Measurements from ENCODE around the gene EXOC3. TPM values are rescaled to one million over a fixed set of nuclear protein-coding genes. Genes with fewer than 3 reads are reported as not detected.
A peak's percentile ranks its signal among the peaks of the same experiment; 100 is the strongest.
"Not testable (repeated sequence)": the region's sequence is repeated elsewhere in the genome, so short reads cannot be mapped to it uniquely, and the experiment has no call there.

Gene EXOC3
- total RNA-seq, 1 experiment from 2014 or later, result 31.3 TPM

DNA sequence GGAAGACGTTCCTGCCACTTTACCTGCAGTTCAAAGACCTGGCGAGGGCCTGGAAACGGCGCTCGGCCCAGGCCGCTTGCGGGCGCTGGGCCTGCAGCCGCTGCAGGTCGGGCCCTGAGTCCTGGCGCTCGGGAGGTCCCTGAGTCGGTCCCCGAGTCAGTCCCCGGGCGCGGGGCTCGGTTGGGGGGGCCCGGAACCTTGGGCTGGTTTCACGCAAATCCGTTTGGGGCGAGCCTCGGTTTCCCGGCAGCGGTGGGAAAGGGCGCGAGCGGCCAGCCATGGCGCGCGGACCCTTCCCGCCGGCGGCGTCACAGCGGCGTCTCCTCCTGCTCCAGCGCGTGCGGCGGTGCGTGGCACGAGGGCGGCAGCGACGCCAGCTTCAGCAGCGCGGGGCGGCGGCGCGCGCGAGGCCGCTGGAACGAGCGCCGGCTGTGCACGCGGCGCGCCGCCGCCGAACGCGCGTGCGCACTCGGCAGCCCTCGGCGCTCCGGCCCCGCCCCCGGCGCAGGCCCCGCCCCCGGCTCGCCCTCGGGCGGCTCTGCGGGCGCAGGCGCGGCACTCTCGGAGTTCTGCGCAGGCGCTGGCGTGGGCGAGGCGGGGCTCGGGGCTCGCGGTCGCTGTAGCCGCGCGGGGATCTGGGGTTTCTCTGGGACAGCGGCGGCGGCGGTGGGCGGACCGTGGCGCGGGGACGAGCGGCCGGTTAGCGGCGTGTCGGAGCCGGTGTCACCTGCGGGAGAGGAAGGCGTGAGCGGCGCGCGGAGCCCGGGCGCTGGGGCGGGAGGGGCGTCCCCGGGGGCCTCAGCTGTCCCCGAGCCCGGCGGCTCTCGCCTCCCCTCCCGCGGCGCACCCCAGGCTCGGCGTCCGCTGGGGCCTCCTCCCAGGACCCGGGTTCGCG lies 29.9 kb downstream of the EXOC3 start:
- ChIA-PET POLR2A (ENCODE audit: unreplicated experiment) (interaction anchor here (0.7 kb wide), 1 partner anchor 412 kb away, joined by 4 read pairs; no protein-coding TSS in a partner anchor), CTCF (interaction anchor here (0.5 kb wide), 1 partner anchor 11 kb away, joined by 3 read pairs; no protein-coding TSS in a partner anchor)
- Histone ChIP-seq H3K4me3 (ENCODE audit: low read length) (peak overlapping the region; percentile 92), H3K36me3 (ENCODE audit: low read depth, low read length) (no peaks in the 10 kb centered on the region), H3K27me3 (ENCODE audit: low read length) (no peaks in the 10 kb centered on the region), H3K4me1 (ENCODE audit: insufficient read depth, low read length) (peaks cover 32% of the 10 kb centered on the region), H3K79me2 (ENCODE audit: low read length) (peaks cover 37% of the 10 kb centered on the region), H3K4me2 (ENCODE audit: low read length) (peak overlapping the region; percentile 100), H3K27ac (ENCODE audit: low read length) (peak overlapping the region; percentile 48), H4K20me1 (ENCODE audit: low read length) (no peaks in the 10 kb centered on the region), H2AFZ (ENCODE audit: low read length) (peak overlapping the region; percentile 93), H3K9ac (ENCODE audit: low read length) (peak overlapping the region; percentile 93), H3K9me2 (replicated peaks; ENCODE audit: low read length) (no peaks in the 10 kb centered on the region), H3F3A (ENCODE audit: low read length, unreplicated experiment) (no peaks in the 10 kb centered on the region), H3K9me3 (ENCODE audit: low read length) (no peaks in the 10 kb centered on the region)
- ATAC-seq (peak; percentile 64), DNase-seq (peak; percentile 80)
- BruUV-seq (replicated peaks), result no TSS peak
- intact Hi-C loops (cut with micrococcal nuclease), result loop anchor here (10.0 kb wide), 1 partner anchor 142 kb away; the partner anchor contains the start of gene CEP72
- no peak for TF ChIP-seq EZH2 (IDR thresholded peaks at IDR 0.05; ENCODE audit: low read length, unreplicated experiment)
- TF ChIP-seq EZH2phosphoT487 (IDR thresholded peaks at IDR 0.05; ENCODE audit: borderline replicate concordance, low read length), result peak; percentile 65; the same call in 1 of the 2 replicates

DNA sequence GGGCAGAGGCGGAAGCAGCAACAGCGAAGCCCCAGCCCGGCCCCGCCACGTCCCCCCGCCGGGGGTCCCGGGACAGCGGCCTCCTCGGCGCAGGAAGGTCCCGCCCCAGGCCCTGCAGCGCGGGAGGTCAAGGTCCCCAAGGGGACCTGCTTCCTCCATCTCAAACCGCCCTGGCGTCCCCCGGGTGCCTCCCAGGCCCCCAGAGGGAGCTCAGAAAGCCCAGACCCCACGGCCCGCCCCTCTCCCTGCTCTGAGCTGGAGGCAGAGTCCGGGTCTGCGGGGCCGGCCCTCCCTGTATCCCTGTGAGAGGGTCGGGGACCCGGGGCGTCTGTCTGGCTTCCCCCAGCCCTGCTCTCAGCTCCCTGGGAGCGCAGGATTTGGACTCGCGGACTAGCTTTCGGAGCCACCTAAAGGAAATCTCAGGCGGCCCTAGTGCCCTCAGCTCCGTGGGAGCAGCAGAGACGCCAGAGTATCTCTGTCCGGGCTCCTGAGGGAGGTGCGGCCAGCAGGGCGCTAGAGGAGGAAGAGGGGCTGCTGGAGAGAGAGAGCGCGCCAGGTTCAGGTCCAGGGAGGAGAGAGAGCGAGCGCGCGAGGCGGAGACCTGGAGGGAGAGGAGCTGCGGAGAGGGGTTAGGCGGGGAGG lies 30.7 kb downstream of the EXOC3 start:
- Histone ChIP-seq H3K4me2 (ENCODE audit: low read length) (peak overlapping the region; percentile 99), H3K9me3 (ENCODE audit: low read length) (no peaks in the 10 kb centered on the region), H3K9me2 (replicated peaks; ENCODE audit: low read length) (no peaks in the 10 kb centered on the region), H3K9ac (ENCODE audit: low read length) (peak overlapping the region; percentile 77), H2AFZ (ENCODE audit: low read length) (peak overlapping the region; percentile 63; the same call in 1 of the 2 replicates), H3F3A (ENCODE audit: low read length, unreplicated experiment) (no peaks in the 10 kb centered on the region), H4K20me1 (ENCODE audit: low read length) (no peaks in the 10 kb centered on the region), H3K79me2 (ENCODE audit: low read length) (peaks cover 37% of the 10 kb centered on the region), H3K4me1 (ENCODE audit: insufficient read depth, low read length) (peaks cover 32% of the 10 kb centered on the region), H3K4me3 (ENCODE audit: low read length) (peak overlapping the region; percentile 84), H3K27ac (ENCODE audit: low read length) (no peak overlapping the region), H3K27me3 (ENCODE audit: low read length) (no peaks in the 10 kb centered on the region), H3K36me3 (ENCODE audit: low read depth, low read length) (no peaks in the 10 kb centered on the region)
- ChIA-PET POLR2A (ENCODE audit: unreplicated experiment) (interaction anchor here (0.5 to 0.7 kb wide), 2 partner anchors 141 to 411 kb away, joined by 4 to 9 read pairs; no protein-coding TSS in a partner anchor), CTCF (interaction anchor here (1.1 kb wide), 1 partner anchor 27 kb away, joined by 9 read pairs; no protein-coding TSS in a partner anchor)
- DNase-seq, result peak; percentile 40
- ATAC-seq, result peak; percentile 34
- BruUV-seq (replicated peaks), result no TSS peak
- intact Hi-C loops (cut with micrococcal nuclease), result loop anchor here (10.0 kb wide), 1 partner anchor 141 kb away; the partner anchor contains the start of gene CEP72
- TF ChIP-seq EZH2phosphoT487 (IDR thresholded peaks at IDR 0.05; ENCODE audit: borderline replicate concordance, low read length) (no peak), EZH2 (IDR thresholded peaks at IDR 0.05; ENCODE audit: low read length, unreplicated experiment) (no peak)
- TF ChIP-seq, protein P1, sequence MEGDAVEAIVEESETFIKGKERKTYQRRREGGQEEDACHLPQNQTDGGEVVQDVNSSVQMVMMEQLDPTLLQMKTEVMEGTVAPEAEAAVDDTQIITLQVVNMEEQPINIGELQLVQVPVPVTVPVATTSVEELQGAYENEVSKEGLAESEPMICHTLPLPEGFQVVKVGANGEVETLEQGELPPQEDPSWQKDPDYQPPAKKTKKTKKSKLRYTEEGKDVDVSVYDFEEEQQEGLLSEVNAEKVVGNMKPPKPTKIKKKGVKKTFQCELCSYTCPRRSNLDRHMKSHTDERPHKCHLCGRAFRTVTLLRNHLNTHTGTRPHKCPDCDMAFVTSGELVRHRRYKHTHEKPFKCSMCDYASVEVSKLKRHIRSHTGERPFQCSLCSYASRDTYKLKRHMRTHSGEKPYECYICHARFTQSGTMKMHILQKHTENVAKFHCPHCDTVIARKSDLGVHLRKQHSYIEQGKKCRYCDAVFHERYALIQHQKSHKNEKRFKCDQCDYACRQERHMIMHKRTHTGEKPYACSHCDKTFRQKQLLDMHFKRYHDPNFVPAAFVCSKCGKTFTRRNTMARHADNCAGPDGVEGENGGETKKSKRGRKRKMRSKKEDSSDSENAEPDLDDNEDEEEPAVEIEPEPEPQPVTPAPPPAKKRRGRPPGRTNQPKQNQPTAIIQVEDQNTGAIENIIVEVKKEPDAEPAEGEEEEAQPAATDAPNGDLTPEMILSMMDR (conservative IDR thresholded peaks at IDR 0.05; ENCODE audit: low read depth, low read length), result no peak

DNA sequence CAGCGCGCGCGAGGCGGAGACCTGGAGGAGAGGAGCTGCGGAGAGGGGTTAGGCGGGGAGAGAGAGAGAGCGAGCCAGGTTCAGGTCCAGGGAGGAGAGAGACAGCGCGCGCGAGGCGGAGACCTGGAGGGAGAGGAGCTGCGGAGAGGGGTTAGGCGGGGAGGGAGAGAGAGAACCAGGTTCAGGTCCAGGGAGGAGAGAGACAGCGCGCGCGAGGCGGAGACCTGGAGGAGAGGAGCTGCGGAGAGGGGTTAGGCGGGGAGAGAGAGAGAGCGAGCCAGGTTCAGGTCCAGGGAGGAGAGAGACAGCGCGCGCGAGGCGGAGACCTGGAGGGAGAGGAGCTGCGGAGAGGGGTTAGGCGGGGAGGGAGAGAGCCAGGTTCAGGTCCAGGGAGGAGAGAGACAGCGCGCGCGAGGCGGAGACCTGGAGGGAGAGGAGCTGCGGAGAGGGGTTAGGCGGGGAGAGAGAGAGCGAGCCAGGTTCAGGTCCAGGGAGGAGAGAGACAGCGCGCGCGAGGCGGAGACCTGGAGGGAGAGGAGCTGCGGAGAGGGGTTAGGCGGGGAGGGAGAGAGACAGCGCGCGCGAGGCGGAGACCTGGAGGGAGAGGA lies 31.4 kb downstream of the EXOC3 start:
- H3K9me2 ChIP-seq (replicated peaks; ENCODE audit: low read length); BruUV-seq (replicated peaks); H3F3A ChIP-seq (ENCODE audit: low read length, unreplicated experiment); H4K20me1 ChIP-seq (ENCODE audit: low read length); DNase-seq; H3K36me3 ChIP-seq (ENCODE audit: low read depth, low read length); H3K27me3 ChIP-seq (ENCODE audit: low read length); H3K27ac ChIP-seq (ENCODE audit: low read length); ATAC-seq; H3K9me3 ChIP-seq (ENCODE audit: low read length): not testable (repeated sequence)
- peak overlapping the region; percentile 84 for H3K4me3 ChIP-seq (ENCODE audit: low read length)
- POLR2A ChIA-PET (ENCODE audit: unreplicated experiment), result interaction anchor here (0.5 kb wide), 1 partner anchor 140 kb away, joined by 9 read pairs; no protein-coding TSS in a partner anchor
- H3K9ac ChIP-seq (ENCODE audit: low read length), result peak overlapping the region; percentile 77
- H3K79me2 ChIP-seq (ENCODE audit: low read length), result peaks cover 37% of the 10 kb centered on the region
- H3K4me1 ChIP-seq (ENCODE audit: insufficient read depth, low read length), result peaks cover 32% of the 10 kb centered on the region
- CTCF ChIA-PET, result interaction anchor here (1.1 kb wide), 1 partner anchor 27 kb away, joined by 9 read pairs; no protein-coding TSS in a partner anchor
- intact Hi-C loops (cut with micrococcal nuclease), result loop anchor here (10.0 kb wide), 1 partner anchor 140 kb away; the partner anchor contains the start of gene CEP72
- peak overlapping the region; percentile 68 for H2AFZ ChIP-seq (ENCODE audit: low read length)
- peak overlapping the region; percentile 99 for H3K4me2 ChIP-seq (ENCODE audit: low read length)
